ENCODE results near the gene BCO2.
A peak's percentile ranks its signal among the peaks of the same experiment; 100 is the strongest.

BCO2 gene

GRCh38 chr11:112143597-112143996 is 31.7 kb upstream of the BCO2 start:
- no peak overlapping the region for H3K4me3 ChIP-seq (ENCODE audit: low read depth, low read length)
- TF ChIP-seq WT1 (tag by site-specific recombination; IDR thresholded peaks at IDR 0.05) (no peak), ATF2 (tag by site-specific recombination; IDR thresholded peaks at IDR 0.05; ENCODE audit: low read depth) (0 out of 2 replicates have a peak, but pooled peaks have one; percentile 56)
- H3K36me3 ChIP-seq (ENCODE audit: control insufficient read depth in 2 of 2, insufficient read depth in 1 of 2, low read length in 2 of 2): no peaks in the 10 kb centered on the region
- CTCF ChIA-PET: interaction anchor here (0.5 kb wide), 1 partner anchor 20 kb away, joined by 8 read pairs; no protein-coding TSS in a partner anchor
- no peak overlapping the region for H3K27ac ChIP-seq (ENCODE audit: extremely low read depth, low read depth, low read length)
- H3K4me1 ChIP-seq (ENCODE audit: control insufficient read depth, insufficient read depth, low read length): no peaks in the 10 kb centered on the region
- POLR2A ChIA-PET: no interaction called here
- no peaks in the 10 kb centered on the region for H3K9me3 ChIP-seq (ENCODE audit: control insufficient read depth, insufficient read depth, low read depth, low read length)

DNA sequence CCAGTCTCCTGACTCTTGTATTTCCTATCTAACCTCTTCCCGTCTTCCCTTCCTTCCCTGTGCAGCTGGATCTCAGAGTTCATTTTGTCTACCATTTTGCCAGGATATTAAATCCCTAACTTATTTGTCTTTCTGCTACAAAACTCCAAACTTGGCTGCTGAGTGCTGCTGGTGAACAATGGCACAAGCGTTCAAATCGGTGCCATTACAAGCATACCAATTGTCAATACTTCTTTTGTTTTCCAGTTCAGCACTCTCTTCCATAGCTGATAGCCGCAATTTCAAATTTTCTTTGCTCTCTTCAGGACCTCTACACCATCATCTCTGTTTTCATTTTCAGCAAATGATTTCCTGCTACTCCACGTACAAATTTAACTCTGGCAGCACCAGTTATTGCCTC is 24.8 kb upstream of the BCO2 start:
- TF ChIP-seq, protein P1, sequence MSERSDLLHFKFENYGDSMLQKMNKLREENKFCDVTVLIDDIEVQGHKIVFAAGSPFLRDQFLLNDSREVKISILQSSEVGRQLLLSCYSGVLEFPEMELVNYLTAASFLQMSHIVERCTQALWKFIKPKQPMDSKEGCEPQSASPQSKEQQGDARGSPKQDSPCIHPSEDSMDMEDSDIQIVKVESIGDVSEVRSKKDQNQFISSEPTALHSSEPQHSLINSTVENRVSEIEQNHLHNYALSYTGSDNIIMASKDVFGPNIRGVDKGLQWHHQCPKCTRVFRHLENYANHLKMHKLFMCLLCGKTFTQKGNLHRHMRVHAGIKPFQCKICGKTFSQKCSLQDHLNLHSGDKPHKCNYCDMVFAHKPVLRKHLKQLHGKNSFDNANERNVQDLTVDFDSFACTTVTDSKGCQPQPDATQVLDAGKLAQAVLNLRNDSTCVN (tag by site-specific recombination; optimal IDR thresholded peaks at IDR 0.05): no peak
- TF ChIP-seq KLF1 (tag by site-specific recombination; IDR thresholded peaks at IDR 0.05) (no peak), ZNF610 (tag by site-specific recombination; IDR thresholded peaks at IDR 0.05; ENCODE audit: borderline replicate concordance) (no peak)
- H3K4me3 ChIP-seq (ENCODE audit: low read depth, low read length): no peak overlapping the region
- no peaks in the 10 kb centered on the region for H3K9me3 ChIP-seq (ENCODE audit: control insufficient read depth, insufficient read depth, low read depth, low read length)
- no peaks in the 10 kb centered on the region for H3K4me1 ChIP-seq (ENCODE audit: control insufficient read depth, insufficient read depth, low read length)
- ChIA-PET CTCF (interaction anchor here (0.8 to 1.7 kb wide), 3 partner anchors 25 to 37 kb away, joined by 3 to 6 read pairs (median 4); partner anchors contain the start of gene BCO2), POLR2A (no interaction called here)
- H3K27ac ChIP-seq (ENCODE audit: extremely low read depth, low read depth, low read length): no peak overlapping the region
- no peaks in the 10 kb centered on the region for H3K36me3 ChIP-seq (ENCODE audit: control insufficient read depth in 2 of 2, insufficient read depth in 1 of 2, low read length in 2 of 2)

DNA sequence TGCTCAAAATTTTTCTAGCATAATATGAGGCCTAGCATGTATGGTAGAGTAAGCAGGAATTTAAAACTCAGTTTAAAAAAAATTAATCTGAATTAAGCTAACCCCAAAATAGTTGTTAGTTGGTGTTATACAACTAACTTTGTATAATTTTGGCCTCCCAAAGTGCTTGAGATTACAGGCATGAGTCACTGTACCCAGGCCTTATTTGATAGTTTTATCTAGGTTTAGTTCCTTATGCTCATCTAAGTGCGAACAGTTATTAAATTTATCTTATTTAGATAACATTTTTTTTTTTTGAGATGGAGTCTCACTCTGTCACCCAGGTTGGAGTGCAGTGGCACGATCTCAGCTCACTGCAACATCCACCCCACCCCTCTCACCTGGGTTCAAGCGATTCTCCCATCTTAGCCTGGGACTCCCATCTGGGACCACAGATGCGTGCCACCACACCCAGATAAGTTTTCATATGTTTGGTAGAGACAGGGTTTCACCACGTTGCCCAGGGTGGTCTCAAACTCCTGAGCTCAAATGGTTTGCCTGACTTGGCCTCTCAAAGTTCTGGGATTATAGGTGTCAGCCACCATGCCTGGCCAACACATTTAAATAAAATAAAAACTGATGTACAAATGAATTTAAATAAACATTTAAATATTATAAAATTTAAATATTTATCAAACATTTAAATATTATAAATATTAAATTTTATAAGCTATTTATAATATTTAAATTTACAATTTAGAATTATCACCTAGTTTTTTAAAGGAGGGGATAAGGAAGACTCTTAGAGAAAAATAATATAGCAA is 19.0 kb upstream of the BCO2 start:
- CTCF ChIA-PET: interaction anchor here (0.6 to 1.7 kb wide), 8 partner anchors 10 to 124 kb away, joined by 3 to 11 read pairs (median 5); partner anchors contain the start of gene BCO2

More for the DNA sequence above, 19.0 kb upstream of the BCO2 start:
- no peak overlapping the region for H3K4me3 ChIP-seq (ENCODE audit: low read depth, low read length)
- no peaks in the 10 kb centered on the region for H3K9me3 ChIP-seq (ENCODE audit: control insufficient read depth, insufficient read depth, low read depth, low read length)
- no peaks in the 10 kb centered on the region for H3K36me3 ChIP-seq (ENCODE audit: control insufficient read depth in 2 of 2, insufficient read depth in 1 of 2, low read length in 2 of 2)
- POLR2A ChIA-PET: interaction anchor here (0.6 to 1.5 kb wide), 2 partner anchors 13 to 17 kb away, joined by 3 to 6 read pairs; no protein-coding TSS in a partner anchor
- no peak overlapping the region for H3K27ac ChIP-seq (ENCODE audit: extremely low read depth, low read depth, low read length)
- no peaks in the 10 kb centered on the region for H3K4me1 ChIP-seq (ENCODE audit: control insufficient read depth, insufficient read depth, low read length)
- no peak for TF ChIP-seq ZNF155 (tag by site-specific recombination; IDR thresholded peaks at IDR 0.05)
- TF ChIP-seq GLIS2 (tag by site-specific recombination; IDR thresholded peaks at IDR 0.05): no peak
- TF ChIP-seq MEIS1 (CRISPR knock-in tag; IDR thresholded peaks at IDR 0.05; ENCODE audit: borderline replicate concordance): no peak
- TF ChIP-seq ZBTB44 (tag by site-specific recombination; IDR thresholded peaks at IDR 0.05): no peak
- no peak for TF ChIP-seq SP2 (tag by site-specific recombination; IDR thresholded peaks at IDR 0.05)
- TF ChIP-seq ZNF560 (tag by site-specific recombination; IDR thresholded peaks at IDR 0.05; ENCODE audit: borderline replicate concordance): no peak
- no peak for TF ChIP-seq PRDM2 (tag by site-specific recombination; IDR thresholded peaks at IDR 0.05; ENCODE audit: borderline replicate concordance)
- no peak for TF ChIP-seq ZNF211 (tag by site-specific recombination; IDR thresholded peaks at IDR 0.05; ENCODE audit: low read depth)
- TF ChIP-seq ZNF514 (tag by site-specific recombination; IDR thresholded peaks at IDR 0.05): no peak
- no peak for TF ChIP-seq TRIM28 (IDR thresholded peaks at IDR 0.05; ENCODE audit: borderline replicate concordance, low read length)
- no peak for TF ChIP-seq ZFP69B (tag by site-specific recombination; IDR thresholded peaks at IDR 0.05)
- no peak for TF ChIP-seq ZNF623 (tag by site-specific recombination; IDR thresholded peaks at IDR 0.05)
- TF ChIP-seq KLF8 (tag by site-specific recombination; IDR thresholded peaks at IDR 0.05): no peak
- TF ChIP-seq ZNF473 (tag by site-specific recombination; IDR thresholded peaks at IDR 0.05): no peak
- TF ChIP-seq ZFHX2 (tag by site-specific recombination; conservative IDR thresholded peaks at IDR 0.05): no peak
- no peak for TF ChIP-seq ZBTB20 (tag by site-specific recombination; IDR thresholded peaks at IDR 0.05)
